Measurements from ENCODE around the gene HDAC4.

GRCh38 chr2:239220981-239221396 lies 179.8 kb downstream of the HDAC4 start:
- TF ChIP-seq EZH2 (IDR thresholded peaks at IDR 0.05) (no peak), POLR2AphosphoS5 (IDR thresholded peaks at IDR 0.05; ENCODE audit: low read depth, low read length) (no peak), CEBPB (IDR thresholded peaks at IDR 0.05; ENCODE audit: low read depth) (no peak), CTCF (IDR thresholded peaks at IDR 0.05 in 2 of 3, conservative IDR thresholded peaks at IDR 0.05 in 1 of 3; ENCODE audit: borderline replicate concordance in 1 of 3, insufficient read depth in 1 of 3, low read depth in 2 of 3, low read length in 2 of 3) (no peak), POLR2A (IDR thresholded peaks at IDR 0.05; ENCODE audit: borderline replicate concordance, extremely low read depth, insufficient read depth, insufficient read length) (no peak), ZBTB33 (IDR thresholded peaks at IDR 0.05; ENCODE audit: extremely low read depth, insufficient replicate concordance, low read length) (no peak), TCF7L2 (IDR thresholded peaks at IDR 0.05; ENCODE audit: borderline replicate concordance, extremely low read depth, insufficient read depth, insufficient read length) (no peak), ZFX (IDR thresholded peaks at IDR 0.05) (no peak), EZH2phosphoT487 (IDR thresholded peaks at IDR 0.05; ENCODE audit: borderline replicate concordance) (no peak)
